COLO829 (cell line): ENCODE measurements around the gene CELF2.
"Not testable (repeated sequence)": the region's sequence is repeated elsewhere in the genome, so short reads cannot be mapped to it uniquely, and the experiment has no call there.

ENCODE experiments used
- DNase-seq: peaks from one replicate; pipeline ENCODE4 v3.0.0; 2012; ENCODE audit warnings: low spot score

Gene CELF2

GRCh38 chr10:11097686-11098085 is 80.0 kb downstream of the CELF2 start:
- no peak for DNase-seq

GRCh38 chr10:11098666-11099065 is 81.0 kb downstream of the CELF2 start:
- no peak for DNase-seq

- no peak for DNase-seq
Observed at GRCh38 chr10:11104772-11105675, 87.4 kb downstream of the CELF2 start.

GRCh38 chr10:11105676-11106004 is 88.0 kb downstream of the CELF2 start:
- no peak for DNase-seq

- DNase-seq = no peak
Observed at GRCh38 chr10:11106621-11107374, 89.1 kb downstream of the CELF2 start.

GRCh38 chr10:11107948-11108347 is 90.3 kb downstream of the CELF2 start:
- DNase-seq = no peak

GRCh38 chr10:11108356-11108755 is 90.7 kb downstream of the CELF2 start:
- peak; percentile 69 for DNase-seq

GRCh38 chr10:11109590-11109989 is 91.9 kb downstream of the CELF2 start:
- DNase-seq = no peak

GRCh38 chr10:11110539-11110938 is 92.9 kb downstream of the CELF2 start:
- peak; percentile 86 for DNase-seq

GRCh38 chr10:11111490-11111889 is 93.8 kb downstream of the CELF2 start:
- DNase-seq = no peak

- DNase-seq = no peak
Observed at GRCh38 chr10:11112718-11113117, 95.0 kb downstream of the CELF2 start.

GRCh38 chr10:11113156-11113555 is 95.5 kb downstream of the CELF2 start:
- no peak for DNase-seq

GRCh38 chr10:11114269-11114668 is 96.6 kb downstream of the CELF2 start:
- no peak for DNase-seq

GRCh38 chr10:11115337-11115736 is 97.7 kb downstream of the CELF2 start:
- DNase-seq = peak; percentile 74

GRCh38 chr10:11116361-11116760 is 98.7 kb downstream of the CELF2 start:
- no peak for DNase-seq

GRCh38 chr10:11116817-11117216 is 99.1 kb downstream of the CELF2 start:
- DNase-seq = no peak

- no peak for DNase-seq
Observed at GRCh38 chr10:11118686-11119085, 101.0 kb downstream of the CELF2 start.

- no peak for DNase-seq
Observed at GRCh38 chr10:11119843-11120242, 102.2 kb downstream of the CELF2 start.

- no peak for DNase-seq
Observed at GRCh38 chr10:11120711-11121110, 103.0 kb downstream of the CELF2 start.

- not testable (repeated sequence) for DNase-seq
Observed at GRCh38 chr10:11123892-11124291, 106.2 kb downstream of the CELF2 start.

GRCh38 chr10:11125004-11125403 is 107.3 kb downstream of the CELF2 start:
- no peak for DNase-seq

GRCh38 chr10:11127017-11127416 is 109.3 kb downstream of the CELF2 start:
- DNase-seq = not testable (repeated sequence)

GRCh38 chr10:11131112-11131639 is 113.5 kb downstream of the CELF2 start:
- DNase-seq = no peak
